B cell (primary cell): ENCODE data around the gene RDH5. TPM values are rescaled to one million over a fixed set of nuclear protein-coding genes. Genes with fewer than 3 reads are reported as not detected.

ENCODE experiments used
- ATAC-seq: fragments of 200-7000 bp; cut with Tn5 transposase; one replicate; pipeline ENCODE4 v1.10.0; 2021; ENCODE audit warnings: low read depth, mild to moderate bottlenecking, moderate number of reproducible peaks, moderate library complexity
- CTCF ChIA-PET: fragments of 350-600 bp; sonication (Branson Sonifier 250); formaldehyde crosslinking; loops from one replicate; lab custom pipeline; 2021; ENCODE audit warnings: antibody characterized with exemption, inconsistent platforms; lab: Charles Lee
- POLR2A ChIA-PET: fragments of 350-600 bp; sonication (Branson Sonifier 250); formaldehyde crosslinking; loops from one replicate; lab custom pipeline; 2021; ENCODE audit warnings: antibody characterized with exemption; lab: Charles Lee
- DNase-seq: peaks from one replicate; pipeline ENCODE4 v3.0.0; 2013
- H2AFZ ChIP-seq: 2 replicates; pipeline ENCODE4 v1.6.1; 2012; ENCODE audit warnings: mild to moderate bottlenecking, low read depth, low read length; ENCODE audit not compliant: insufficient read depth, poor library complexity, severe bottlenecking
- H3K27ac ChIP-seq, 2 donors: 1 replicate in 1 of 2; 2 replicates in 1 of 2; pipeline ENCODE4 v1.5.1; 2012 to 2013; ENCODE audit warnings: low read length in 2 of 2, mild to moderate bottlenecking in 2 of 2, moderate library complexity in 1 of 2
- H3K27me3 ChIP-seq, 4 experiments: fragments of 200-600 bp in 1 of 4; sonication (generic) in 1 of 4; replicated peaks in 1 of 4; 1 replicate in 2 of 4; 2 replicates in 2 of 4; pipeline versions ENCODE4 v1.6.1 to v1.7.0; 2013 to 2016; ENCODE audit warnings: low read length in 3 of 4, mild to moderate bottlenecking in 2 of 4, mixed read lengths in 1 of 4, moderate library complexity in 1 of 4; ENCODE audit not compliant: insufficient read depth in 4 of 4, control insufficient read depth in 3 of 4; ENCODE audit errors: control extremely low read depth in 1 of 4
- H3K36me3 ChIP-seq, 2 experiments: replicated peaks in 1 of 2; 1 replicate in 1 of 2; 2 replicates in 1 of 2; pipeline versions ENCODE4 v1.6.1 to v1.7.1; 2013; ENCODE audit warnings: low read length in 1 of 2; ENCODE audit not compliant: insufficient read depth in 2 of 2, control insufficient read depth in 1 of 2; ENCODE audit errors: control extremely low read depth in 1 of 2, extremely low read depth in 1 of 2
- H3K4me1 ChIP-seq, 2 donors: fragments of 200-600 bp in 1 of 2; sonication (generic) in 1 of 2; 1 replicate in 1 of 2; 2 replicates in 1 of 2; pipeline versions ENCODE4 v1.5.1 to v1.6.1; 2013 to 2017; ENCODE audit warnings: low read length in 2 of 2; ENCODE audit not compliant: control insufficient read depth in 2 of 2, insufficient read depth in 2 of 2
- H3K4me2 ChIP-seq: replicated peaks from 2 replicates; pipeline ENCODE3; 2012; ENCODE audit warnings: mild to moderate bottlenecking, low read depth, low read length; ENCODE audit not compliant: poor library complexity, severe bottlenecking
- H3K4me3 ChIP-seq, 5 experiments: fragments of 200-600 bp in 1 of 5; sonication (generic) in 1 of 5; 1 replicate in 3 of 5; 2 replicates in 2 of 5; pipeline versions ENCODE4 v1.5.1 to v1.7.0; 2011 to 2016; ENCODE audit warnings: low read length in 4 of 5, mild to moderate bottlenecking in 4 of 5, low read depth in 2 of 5, control low read depth in 1 of 5, moderate library complexity in 1 of 5; ENCODE audit not compliant: insufficient read depth in 1 of 5; ENCODE audit errors: control extremely low read depth in 1 of 5, extremely low read depth in 1 of 5
- H3K79me2 ChIP-seq: fragments of 200-600 bp; sonication (generic); one replicate; pipeline ENCODE4 v1.6.0; 2016; ENCODE audit warnings: low read length; ENCODE audit not compliant: control insufficient read depth, insufficient read depth
- H3K9ac ChIP-seq: fragments of 200-600 bp; sonication (generic); 2 replicates; pipeline ENCODE4 v1.6.1; 2017; ENCODE audit warnings: mild to moderate bottlenecking, low read length, moderate library complexity
- H3K9me3 ChIP-seq, 3 donors: one replicate each; pipeline versions ENCODE4 v1.6.1 to v1.7.1; 2013; ENCODE audit warnings: low read length in 2 of 3; ENCODE audit not compliant: control insufficient read depth in 2 of 3, insufficient read depth in 1 of 3; ENCODE audit errors: control extremely low read depth in 1 of 3
- H4K20me1 ChIP-seq: 2 replicates; pipeline ENCODE4 v1.6.0; 2012; ENCODE audit warnings: mild to moderate bottlenecking, low read length; ENCODE audit not compliant: insufficient read depth, control insufficient read depth, poor library complexity, severe bottlenecking
- H3K27ac Mint-ChIP-seq: one replicate; pipeline ENCODE4 v1.8.0; 2021; ENCODE audit warnings: mixed read lengths
- H3K27me3 Mint-ChIP-seq: one replicate; pipeline ENCODE4 v1.8.0; 2021; ENCODE audit warnings: mixed read lengths
- H3K4me1 Mint-ChIP-seq: one replicate; pipeline ENCODE4 v1.8.0; 2021; ENCODE audit warnings: mixed read lengths
- H3K4me3 Mint-ChIP-seq: one replicate; pipeline ENCODE4 v1.8.0; 2021; ENCODE audit warnings: mixed read lengths
- H3K9me3 Mint-ChIP-seq: one replicate; pipeline ENCODE4 v1.8.0; 2022; ENCODE audit warnings: mixed read lengths; ENCODE audit not compliant: insufficient read depth
- CTCF ChIP-seq: fragments of 200-600 bp; IDR thresholded peaks from one replicate; pipeline ENCODE4 v1.8.0; 2022; ENCODE audit warnings: antibody characterized with exemption, mild to moderate bottlenecking
- EZH2 ChIP-seq: IDR thresholded peaks from 2 replicates; pipeline ENCODE4 v1.6.1; 2012; ENCODE audit warnings: borderline replicate concordance, low read depth, mild to moderate bottlenecking, moderate library complexity, low read length; ENCODE audit not compliant: insufficient read depth, poor library complexity, severe bottlenecking
- WGBS: methylation state at CpG from one replicate; pipeline ENCODE4 v1.1.5; 2013; ENCODE audit warnings: missing lambda C conversion rate; ENCODE audit not compliant: insufficient coverage; 5-methylcytosine and 5-hydroxymethylcytosine counted together
- intact Hi-C: fragments of 100-400 bp; cut with micrococcal nuclease; formaldehyde crosslinking; loops from one replicate; pipeline ENCODE4 v1.10.0; 2022
- polyA plus RNA-seq: library from polyadenylated mRNA; depleted of rRNA; stranded (reverse); fragments of >200 nt; gene quantifications from 2 replicates; pipeline ENCODE4 v1.2.3, GENCODE V29; 2012
- total RNA-seq, 2 donors: library from RNA; stranded (reverse); fragments of 120-200 nt in 1 of 2; gene quantifications; 1 replicate in 1 of 2; 2 replicates in 1 of 2; pipeline versions ENCODE4 v1.2.3 to v1.2.4, GENCODE V29; 2013 to 2022

RDH5 gene
- total and polyA plus RNA-seq, 2 donors (not counting 1 experiment from before 2014, with no cell fraction given) = 32.6 to 37.8 TPM

GRCh38 chr12:55720894-55721444 lies 776 bp downstream of the RDH5 start:
- intact Hi-C loops = no loop called here
- Histone ChIP-seq H2AFZ (no peak overlapping the region), H3K79me2 (peaks cover 25% of the 10 kb centered on the region), H4K20me1 (peaks cover 23% of the 10 kb centered on the region), H3K27ac (no peak overlapping the region), H3K4me1 (peaks cover 14 to 36% of the 10 kb centered on the region in 2 donors), H3K36me3 (peaks cover 0 to 35% of the 10 kb centered on the region in 2 experiments), H3K9me3 (no peaks in the 10 kb centered on the region), H3K9ac (no peak overlapping the region), H3K4me3 (no peak overlapping the region), H3K4me2 (no peak overlapping the region), H3K27me3 (no peaks in the 10 kb centered on the region)
- no peaks in the 10 kb centered on the region for H3K9me3 Mint-ChIP-seq
- CTCF ChIA-PET = interaction anchor here (0.7 to 11.0 kb wide), 8 partner anchors 8 to 74 kb away, joined by 3 to 147 read pairs (median 4); partner anchors contain the start of gene CD63
- peaks cover 43% of the 10 kb centered on the region for H3K4me1 Mint-ChIP-seq
- H3K4me3 Mint-ChIP-seq = no peak overlapping the region
- WGBS = 99% methylated on average over 7 of the region's 9 CpGs
- H3K27me3 Mint-ChIP-seq = no peaks in the 10 kb centered on the region
- no peak for TF ChIP-seq CTCF
- no peak for TF ChIP-seq EZH2
- no peak overlapping the region for H3K27ac Mint-ChIP-seq
- ATAC-seq = no peak
- no peak for DNase-seq
- POLR2A ChIA-PET = interaction anchor here (0.8 kb wide), 1 partner anchor 163 kb away, joined by 7 read pairs; no protein-coding TSS in a partner anchor

- Histone ChIP-seq H3K9me3 (no peaks in the 10 kb centered on the region), H3K4me1 (peaks cover 13 to 32% of the 10 kb centered on the region in 2 donors), H3K27ac (no peak overlapping the region), H2AFZ (no peak overlapping the region), H3K4me3 (no peak overlapping the region), H3K36me3 (peaks cover 0 to 35% of the 10 kb centered on the region in 2 experiments), H3K27me3 (no peaks in the 10 kb centered on the region), H3K4me2 (no peak overlapping the region), H3K9ac (no peak overlapping the region), H3K79me2 (peaks cover 21% of the 10 kb centered on the region), H4K20me1 (peaks cover 20% of the 10 kb centered on the region)
- Mint-ChIP-seq H3K27me3 (no peaks in the 10 kb centered on the region), H3K4me3 (no peak overlapping the region), H3K27ac (no peak overlapping the region), H3K4me1 (peaks cover 43% of the 10 kb centered on the region), H3K9me3 (no peaks in the 10 kb centered on the region)
- 94% methylated on average over 9 of the region's 14 CpGs for WGBS
- intact Hi-C loops = no loop called here
- ATAC-seq (no peak), DNase-seq (no peak)
- CTCF ChIA-PET = interaction anchor here (0.6 to 11.0 kb wide), 7 partner anchors 14 to 330 kb away, joined by 3 to 147 read pairs (median 4); no protein-coding TSS in a partner anchor
- no peak for TF ChIP-seq EZH2
- TF ChIP-seq CTCF = no peak
- POLR2A ChIA-PET = interaction anchor here (0.8 kb wide), 1 partner anchor 162 kb away, joined by 7 read pairs; no protein-coding TSS in a partner anchor
Measured at GRCh38 chr12:55721601-55722213, 1.5 kb downstream of the RDH5 start.
